NCI-H2081 (cell line): ENCODE data around the gene TMOD1.

ENCODE experiments used
- DNase-seq, 2 experiments: peaks; one replicate each; lab custom pipeline; 2025; lab: John Stamatoyannopoulos, UW

The TMOD1 gene

GRCh38 chr9:97548819-97549540, 47.5 kb downstream of the TMOD1 start:
- DNase-seq, result no peak

DNA sequence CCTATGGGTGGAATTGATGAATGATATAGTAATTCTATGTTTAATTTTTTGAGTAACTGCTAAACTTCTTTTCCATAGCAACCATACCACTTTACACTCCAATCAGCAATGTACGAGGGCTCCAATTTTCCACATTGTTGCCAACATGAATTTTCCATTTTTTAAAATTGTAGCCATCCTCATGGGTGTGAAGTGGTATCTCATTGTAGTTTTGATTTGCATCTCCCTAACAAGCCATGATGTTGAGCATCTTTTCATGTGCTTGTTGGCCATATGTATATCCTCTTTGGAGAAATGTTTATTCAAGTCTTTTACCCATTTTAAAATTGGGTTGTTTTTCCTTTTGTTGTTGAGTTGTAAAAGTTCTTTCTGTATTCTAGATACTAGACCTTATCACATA, 48.9 kb downstream of the TMOD1 start:
- DNase-seq, result no peak

DNA sequence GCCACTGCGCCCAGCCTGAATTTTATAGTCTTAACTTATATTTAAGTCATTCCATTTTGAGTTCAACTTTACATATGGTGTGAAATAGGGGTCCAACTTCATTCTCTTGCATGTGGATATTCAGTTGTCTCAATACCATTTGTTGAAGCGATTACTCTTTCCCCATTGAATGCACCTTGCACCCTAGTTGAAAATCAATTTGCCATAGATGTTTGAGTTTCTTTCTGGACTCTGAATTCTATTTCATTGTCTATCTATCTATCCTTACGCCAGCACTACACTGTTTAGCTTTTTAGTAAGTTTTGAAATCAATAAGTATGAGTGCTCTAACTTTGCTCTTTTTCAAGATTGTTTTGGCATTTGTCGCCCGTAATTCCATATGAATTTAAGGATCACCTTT, 49.8 kb downstream of the TMOD1 start:
- DNase-seq, result no peak

- no peak for DNase-seq
Observed at GRCh38 chr9:97553141-97553540, 51.7 kb downstream of the TMOD1 start.

GRCh38 chr9:97553841-97554240, 52.4 kb downstream of the TMOD1 start:
- no peak for DNase-seq

- no peak for DNase-seq
Observed at GRCh38 chr9:97554566-97555075, 53.2 kb downstream of the TMOD1 start.

DNA sequence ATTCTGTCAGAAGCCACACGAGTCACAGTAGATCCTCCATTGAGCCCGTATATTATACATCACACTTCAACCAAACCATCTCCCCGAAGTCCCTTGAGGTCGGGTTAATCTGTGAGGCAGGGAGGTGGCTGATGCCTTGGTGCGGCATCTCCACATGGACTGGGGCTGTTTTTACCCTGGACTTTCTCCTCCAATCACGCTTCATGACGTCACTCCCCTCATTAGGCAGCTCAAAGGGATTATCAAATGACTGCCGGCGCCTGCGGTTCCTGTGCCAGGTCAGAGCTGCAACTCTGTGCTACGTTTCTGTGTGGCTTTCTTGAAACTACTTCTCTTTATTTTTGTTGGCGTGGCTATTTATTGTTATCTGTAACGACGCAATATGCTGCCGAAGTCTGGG, 53.7 kb downstream of the TMOD1 start:
- DNase-seq, result no peak

GRCh38 chr9:97556036-97556720, 54.7 kb downstream of the TMOD1 start:
- no peak for DNase-seq

- DNase-seq, result no peak
Observed at GRCh38 chr9:97556721-97557605, 55.5 kb downstream of the TMOD1 start.

DNA sequence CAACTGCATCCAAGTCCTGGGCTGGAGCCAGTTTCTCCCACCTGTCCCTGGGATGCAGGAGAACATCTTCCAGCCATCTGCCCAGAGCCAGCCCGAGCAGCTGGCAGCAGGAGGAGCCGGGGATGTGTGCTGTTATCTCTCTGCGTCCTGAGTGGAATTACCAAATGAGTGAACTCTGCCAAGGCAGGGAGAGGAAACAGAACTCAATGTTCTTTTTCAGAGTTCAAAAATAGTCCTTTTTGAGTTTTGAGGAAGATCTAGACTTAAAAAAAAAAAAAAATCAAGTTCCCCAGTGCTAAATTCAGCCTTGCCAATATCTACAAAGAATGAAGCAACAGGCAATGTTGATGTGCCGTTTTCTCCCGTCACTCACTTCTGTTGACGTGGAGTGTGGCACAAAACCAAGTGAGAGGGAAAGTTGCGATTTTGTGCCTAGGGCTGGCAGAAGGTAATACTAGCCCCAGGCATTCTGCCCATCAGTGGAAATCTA, 56.2 kb downstream of the TMOD1 start:
- DNase-seq, result peak; percentile 17 to 43

DNA sequence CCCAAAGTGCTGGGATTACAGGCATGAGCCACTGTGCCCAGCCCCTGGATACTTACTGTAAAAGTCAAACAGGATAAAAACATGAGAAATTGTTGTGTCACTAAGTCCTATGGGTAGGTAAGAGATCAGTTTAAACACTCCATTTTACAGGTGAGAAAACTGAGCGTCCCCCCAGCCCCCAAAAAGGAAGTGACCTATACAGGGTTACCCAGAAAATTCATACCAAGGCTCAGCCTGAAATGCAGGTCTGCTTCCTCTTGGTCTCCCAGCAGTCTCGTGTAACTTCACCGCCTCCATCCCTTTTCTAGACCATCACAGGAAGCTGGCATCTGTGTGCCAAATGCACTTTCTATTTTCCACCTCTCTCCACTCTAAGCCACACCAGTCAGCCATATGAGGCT, 57.2 kb downstream of the TMOD1 start:
- DNase-seq, result no peak

DNA sequence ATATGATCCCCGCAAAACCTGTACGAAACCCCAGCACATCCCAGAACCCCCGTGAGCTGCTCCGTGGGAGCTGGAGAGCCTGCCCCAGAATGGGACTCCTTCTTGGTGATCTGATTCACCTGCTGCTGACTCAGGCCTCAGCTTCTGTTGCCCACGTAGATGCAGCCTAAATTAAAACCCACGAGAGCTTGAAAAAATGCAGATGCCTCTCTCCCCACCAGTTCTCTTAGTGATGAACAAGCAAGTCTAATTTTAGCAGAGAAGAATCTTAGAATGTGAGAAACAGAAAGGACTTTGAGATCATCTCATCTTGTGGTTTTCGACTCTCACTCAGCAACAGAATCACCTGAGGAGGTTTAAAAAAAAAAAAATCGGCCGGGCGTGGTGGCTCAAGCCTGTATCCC, 57.6 kb downstream of the TMOD1 start:
- DNase-seq, result no peak

- DNase-seq, result no peak
Observed at GRCh38 chr9:97560154-97560553, 58.7 kb downstream of the TMOD1 start.

- no peak for DNase-seq
Observed at GRCh38 chr9:97560851-97561250, 59.4 kb downstream of the TMOD1 start.

- no peak for DNase-seq
Observed at GRCh38 chr9:97561501-97561900, 60.0 kb downstream of the TMOD1 start.

DNA sequence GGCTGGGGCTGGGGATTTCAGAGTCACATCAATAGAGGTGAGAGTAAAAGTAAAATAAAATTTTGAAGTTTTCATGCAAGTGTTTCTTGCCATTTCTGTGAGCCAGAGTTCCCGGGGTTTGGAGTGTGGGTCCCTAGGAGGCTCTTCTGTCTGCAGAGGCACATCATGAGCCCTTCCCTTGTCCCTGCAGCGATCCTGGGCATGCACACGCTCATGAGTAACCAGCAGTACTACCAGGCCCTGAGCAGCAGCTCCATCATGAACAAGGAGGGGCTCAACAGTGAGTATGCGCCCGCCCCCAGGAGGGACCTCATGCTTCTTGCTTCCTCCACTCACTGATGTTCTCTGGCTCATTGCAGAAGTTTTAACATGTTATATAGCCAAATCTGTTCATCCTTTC, 61.1 kb downstream of the TMOD1 start:
- DNase-seq, result no peak

DNA sequence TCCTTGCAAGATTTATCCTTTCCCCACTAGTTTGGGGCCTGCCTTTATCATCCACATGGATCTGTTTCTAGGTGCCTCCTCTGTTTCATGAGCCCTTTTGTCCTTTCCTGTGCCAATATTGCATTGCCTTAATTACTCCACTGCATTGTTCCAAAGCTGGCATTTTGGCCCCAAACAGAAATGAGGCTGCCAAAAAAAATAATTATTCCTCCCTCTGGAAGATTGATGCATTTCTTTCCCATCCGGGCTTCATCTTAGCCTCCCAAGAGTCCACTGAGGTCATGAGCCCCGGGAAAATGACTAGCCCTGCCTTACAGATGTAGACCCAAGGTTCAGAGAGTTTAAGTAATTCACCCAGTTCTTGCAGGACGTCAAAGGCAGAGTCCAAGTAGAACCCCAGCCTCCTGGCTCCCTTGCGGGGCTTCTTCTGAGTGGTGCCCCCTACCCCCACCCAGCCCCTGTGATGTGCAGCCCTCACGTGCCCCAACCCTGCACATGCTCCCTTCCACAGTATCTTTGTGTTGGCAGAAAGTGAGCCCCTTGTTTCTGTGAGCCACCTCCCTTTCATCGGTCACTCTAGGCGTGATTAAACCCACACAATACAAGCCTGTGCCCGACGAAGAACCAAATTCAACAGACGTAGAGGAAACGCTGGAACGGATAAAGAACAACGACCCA, 62.1 kb downstream of the TMOD1 start:
- DNase-seq, result peak in 1 of 2 experiments; percentile 14

- no peak for DNase-seq
Observed at GRCh38 chr9:97564291-97565175, 63.1 kb downstream of the TMOD1 start.

- no peak for DNase-seq
Observed at GRCh38 chr9:97565262-97565661, 63.8 kb downstream of the TMOD1 start.

GRCh38 chr9:97567182-97567893, 65.9 kb downstream of the TMOD1 start:
- DNase-seq, result no peak
